Hindlimb muscle (tissue), 1 donor: ENCODE measurements around the gene ANO7. TPM values are rescaled to one million over a fixed set of nuclear protein-coding genes. Genes with fewer than 3 reads are reported as not detected.
"Not testable (repeated sequence)": the region's sequence is repeated elsewhere in the genome, so short reads cannot be mapped to it uniquely, and the experiment has no call there.

Experiments used
- DNase-seq: peaks from one replicate; pipeline ENCODE4 v3.0.0-alpha.2; 2013
- polyA plus RNA-seq: library from polyadenylated mRNA; unstranded; fragments of 120-200 nt; gene quantifications from one replicate; pipeline ENCODE4 v1.2.1, GENCODE V29; 2013; ENCODE audit not compliant: insufficient read length

ANO7 gene
- polyA plus RNA-seq, 1 donor, result 1.1 TPM

- no peak for DNase-seq
Observed at GRCh38 chr2:241190291-241190981, 2.0 kb downstream of the ANO7 start.

GRCh38 chr2:241191081-241191480 is 2.6 kb downstream of the ANO7 start:
- DNase-seq, result no peak

GRCh38 chr2:241193271-241193670 is 4.8 kb downstream of the ANO7 start:
- DNase-seq, result no peak

GRCh38 chr2:241194811-241195210 is 6.3 kb downstream of the ANO7 start:
- DNase-seq, result no peak

- DNase-seq, result no peak
Observed at GRCh38 chr2:241195506-241196130, 7.1 kb downstream of the ANO7 start.

GRCh38 chr2:241197246-241197645 is 8.8 kb downstream of the ANO7 start:
- not testable (repeated sequence) for DNase-seq

- DNase-seq, result no peak
Observed at GRCh38 chr2:241197947-241198346, 9.5 kb downstream of the ANO7 start.

GRCh38 chr2:241198381-241199279 is 10.2 kb downstream of the ANO7 start:
- no peak for DNase-seq

GRCh38 chr2:241199286-241199685 is 10.8 kb downstream of the ANO7 start:
- no peak for DNase-seq

GRCh38 chr2:241199897-241200821 is 11.7 kb downstream of the ANO7 start:
- DNase-seq, result no peak

GRCh38 chr2:241200822-241201395 is 12.4 kb downstream of the ANO7 start:
- DNase-seq, result no peak

GRCh38 chr2:241201445-241202267 is 13.2 kb downstream of the ANO7 start:
- no peak for DNase-seq

GRCh38 chr2:241202268-241202585 is 13.8 kb downstream of the ANO7 start:
- no peak for DNase-seq

GRCh38 chr2:241202681-241203080 is 14.2 kb downstream of the ANO7 start:
- DNase-seq, result no peak

- DNase-seq, result no peak
Observed at GRCh38 chr2:241203218-241204009, 14.9 kb downstream of the ANO7 start.

GRCh38 chr2:241204010-241204384 is 15.5 kb downstream of the ANO7 start:
- no peak for DNase-seq

- no peak for DNase-seq
Observed at GRCh38 chr2:241204490-241204889, 16.0 kb downstream of the ANO7 start.

GRCh38 chr2:241205086-241205485 is 16.6 kb downstream of the ANO7 start:
- DNase-seq, result no peak

GRCh38 chr2:241207151-241207550 is 18.7 kb downstream of the ANO7 start:
- DNase-seq, result no peak

- no peak for DNase-seq
Observed at GRCh38 chr2:241207641-241208040, 19.2 kb downstream of the ANO7 start.
